ENCODE data around the gene MACROH2A1. TPM values are rescaled to one million over a fixed set of nuclear protein-coding genes. Genes with fewer than 3 reads are reported as not detected.

The MACROH2A1 gene
- total and polyA plus RNA-seq, 4 experiments from 2014 or later = 100 to 181 (median 108) TPM

GRCh38 chr5:135310328-135310989 is 88.6 kb downstream of the MACROH2A1 start:
- H3K27me3 ChIP-seq (ENCODE audit: insufficient read depth, low read length) = no peaks in the 10 kb centered on the region
- H3K4me1 ChIP-seq (ENCODE audit: insufficient read depth, low read length) = no peaks in the 10 kb centered on the region
- H3K36me3 ChIP-seq (ENCODE audit: insufficient read depth, low read length) = no peaks in the 10 kb centered on the region
- no peak overlapping the region for H3K4me3 Mint-ChIP-seq
- peaks cover 1 to 9% of the 10 kb centered on the region in 2 donors for H3K27me3 Mint-ChIP-seq
- intact Hi-C loops (cut with micrococcal nuclease) = no loop called here
- H3K4me3 ChIP-seq (ENCODE audit: low read length in 2 of 2) = no peak overlapping the region
- no peak for DNase-seq
- H3K36me3 Mint-ChIP-seq = no peaks in the 10 kb centered on the region
- POLR2A ChIA-PET (ENCODE audit: partially characterized antibody) = no interaction called here
- CTCF ChIA-PET (ENCODE audit: partially characterized antibody) = interaction anchor here (0.5 kb wide), 1 partner anchor 472 kb away, joined by 3 read pairs; no protein-coding TSS in a partner anchor
- H3K4me1 Mint-ChIP-seq = peaks cover 0 to 5% (median 0%) of the 10 kb centered on the region in 4 donors
- H3K27ac Mint-ChIP-seq = no peak overlapping the region
- H3K9me3 ChIP-seq (ENCODE audit: control insufficient read depth in 1 of 2, low read length in 2 of 2) = no peaks in the 10 kb centered on the region
- no peak overlapping the region for H3K27ac ChIP-seq (ENCODE audit: low read depth, low read length)
- no peaks in the 10 kb centered on the region for H3K9me3 Mint-ChIP-seq

GRCh38 chr5:135309391-135310327 is 89.4 kb downstream of the MACROH2A1 start:
- ChIA-PET CTCF (ENCODE audit: partially characterized antibody) (interaction anchor here (0.5 kb wide), 1 partner anchor 471 kb away, joined by 3 read pairs; no protein-coding TSS in a partner anchor), POLR2A (ENCODE audit: partially characterized antibody) (no interaction called here)
- no peak overlapping the region for H3K27ac Mint-ChIP-seq
- no peaks in the 10 kb centered on the region for H3K36me3 Mint-ChIP-seq
- H3K4me3 Mint-ChIP-seq = no peak overlapping the region
- no peaks in the 10 kb centered on the region for H3K9me3 Mint-ChIP-seq
- Histone ChIP-seq H3K4me1 (ENCODE audit: insufficient read depth, low read length) (no peaks in the 10 kb centered on the region), H3K36me3 (ENCODE audit: insufficient read depth, low read length) (no peaks in the 10 kb centered on the region), H3K27me3 (ENCODE audit: insufficient read depth, low read length) (no peaks in the 10 kb centered on the region), H3K4me3 (ENCODE audit: low read length in 2 of 2) (no peak overlapping the region), H3K27ac (ENCODE audit: low read depth, low read length) (no peak overlapping the region), H3K9me3 (ENCODE audit: control insufficient read depth in 1 of 2, low read length in 2 of 2) (no peaks in the 10 kb centered on the region)
- intact Hi-C loops (cut with micrococcal nuclease) = no loop called here
- peaks cover 0 to 5% (median 0%) of the 10 kb centered on the region in 4 donors for H3K4me1 Mint-ChIP-seq
- DNase-seq = no peak
- peaks cover 1 to 13% of the 10 kb centered on the region in 2 donors for H3K27me3 Mint-ChIP-seq

- intact Hi-C loops (cut with micrococcal nuclease) = no loop called here
- H3K27me3 ChIP-seq (ENCODE audit: insufficient read depth, low read length) = no peaks in the 10 kb centered on the region
- no peaks in the 10 kb centered on the region for H3K36me3 Mint-ChIP-seq
- DNase-seq = no peak
- no peaks in the 10 kb centered on the region for H3K9me3 Mint-ChIP-seq
- H3K36me3 ChIP-seq (ENCODE audit: insufficient read depth, low read length) = no peaks in the 10 kb centered on the region
- POLR2A ChIA-PET (ENCODE audit: partially characterized antibody) = no interaction called here
- H3K4me3 Mint-ChIP-seq = no peak overlapping the region
- H3K4me1 Mint-ChIP-seq = peaks cover 0 to 5% (median 0%) of the 10 kb centered on the region in 4 donors
- no peak overlapping the region for H3K4me3 ChIP-seq (ENCODE audit: low read length in 2 of 2)
- H3K27ac Mint-ChIP-seq = no peak overlapping the region
- H3K4me1 ChIP-seq (ENCODE audit: insufficient read depth, low read length) = no peaks in the 10 kb centered on the region
- H3K9me3 ChIP-seq (ENCODE audit: control insufficient read depth in 1 of 2, low read length in 2 of 2) = no peaks in the 10 kb centered on the region
- CTCF ChIA-PET (ENCODE audit: partially characterized antibody) = no interaction called here
- peaks cover 3 to 15% of the 10 kb centered on the region in 2 donors for H3K27me3 Mint-ChIP-seq
- H3K27ac ChIP-seq (ENCODE audit: low read depth, low read length) = no peak overlapping the region
Observed at GRCh38 chr5:135308752-135309151, 90.3 kb downstream of the MACROH2A1 start.

- no peak for DNase-seq
- Mint-ChIP-seq H3K4me3 (no peak overlapping the region), H3K27me3 (peaks cover 3 to 15% of the 10 kb centered on the region in 2 donors), H3K4me1 (peaks cover 0 to 5% (median 0%) of the 10 kb centered on the region in 4 donors), H3K36me3 (no peaks in the 10 kb centered on the region), H3K27ac (no peak overlapping the region), H3K9me3 (no peaks in the 10 kb centered on the region)
- H3K27ac ChIP-seq (ENCODE audit: low read depth, low read length) = no peak overlapping the region
- intact Hi-C loops (cut with micrococcal nuclease) = no loop called here
- H3K9me3 ChIP-seq (ENCODE audit: control insufficient read depth in 1 of 2, low read length in 2 of 2) = no peaks in the 10 kb centered on the region
- no peaks in the 10 kb centered on the region for H3K27me3 ChIP-seq (ENCODE audit: insufficient read depth, low read length)
- no peaks in the 10 kb centered on the region for H3K4me1 ChIP-seq (ENCODE audit: insufficient read depth, low read length)
- no peak overlapping the region for H3K4me3 ChIP-seq (ENCODE audit: low read length in 2 of 2)
- ChIA-PET POLR2A (ENCODE audit: partially characterized antibody) (no interaction called here), CTCF (ENCODE audit: partially characterized antibody) (no interaction called here)
- H3K36me3 ChIP-seq (ENCODE audit: insufficient read depth, low read length) = no peaks in the 10 kb centered on the region
Observed at GRCh38 chr5:135308245-135308644, 90.8 kb downstream of the MACROH2A1 start.

- Histone ChIP-seq H3K9me3 (ENCODE audit: control insufficient read depth in 1 of 2, low read length in 2 of 2) (no peaks in the 10 kb centered on the region), H3K36me3 (ENCODE audit: insufficient read depth, low read length) (no peaks in the 10 kb centered on the region), H3K27me3 (ENCODE audit: insufficient read depth, low read length) (no peaks in the 10 kb centered on the region), H3K4me1 (ENCODE audit: insufficient read depth, low read length) (no peaks in the 10 kb centered on the region), H3K27ac (ENCODE audit: low read depth, low read length) (no peak overlapping the region), H3K4me3 (ENCODE audit: low read length in 2 of 2) (no peak overlapping the region)
- CTCF ChIA-PET (ENCODE audit: partially characterized antibody) = no interaction called here
- peaks cover 0 to 5% (median 0%) of the 10 kb centered on the region in 4 donors for H3K4me1 Mint-ChIP-seq
- DNase-seq = no peak
- H3K27me3 Mint-ChIP-seq = peaks cover 3 to 15% of the 10 kb centered on the region in 2 donors
- intact Hi-C loops (cut with micrococcal nuclease) = no loop called here
- no peak overlapping the region for H3K4me3 Mint-ChIP-seq
- POLR2A ChIA-PET (ENCODE audit: partially characterized antibody) = no interaction called here
- no peaks in the 10 kb centered on the region for H3K9me3 Mint-ChIP-seq
- H3K36me3 Mint-ChIP-seq = no peaks in the 10 kb centered on the region
- H3K27ac Mint-ChIP-seq = no peak overlapping the region
Observed at GRCh38 chr5:135307143-135307903, 91.7 kb downstream of the MACROH2A1 start.

- DNase-seq = no peak
- H3K27me3 ChIP-seq (ENCODE audit: insufficient read depth, low read length) = no peaks in the 10 kb centered on the region
- H3K27ac ChIP-seq (ENCODE audit: low read depth, low read length) = no peak overlapping the region
- no peaks in the 10 kb centered on the region for H3K9me3 Mint-ChIP-seq
- ChIA-PET POLR2A (ENCODE audit: partially characterized antibody) (no interaction called here), CTCF (ENCODE audit: partially characterized antibody) (no interaction called here)
- H3K27ac Mint-ChIP-seq = no peak overlapping the region
- no peaks in the 10 kb centered on the region for H3K4me1 ChIP-seq (ENCODE audit: insufficient read depth, low read length)
- peaks cover 0 to 5% (median 0%) of the 10 kb centered on the region in 4 donors for H3K4me1 Mint-ChIP-seq
- H3K36me3 ChIP-seq (ENCODE audit: insufficient read depth, low read length) = no peaks in the 10 kb centered on the region
- no peak overlapping the region for H3K4me3 ChIP-seq (ENCODE audit: low read length in 2 of 2)
- H3K9me3 ChIP-seq (ENCODE audit: control insufficient read depth in 1 of 2, low read length in 2 of 2) = no peaks in the 10 kb centered on the region
- H3K27me3 Mint-ChIP-seq = peaks cover 3 to 18% of the 10 kb centered on the region in 2 donors
- H3K36me3 Mint-ChIP-seq = no peaks in the 10 kb centered on the region
- intact Hi-C loops (cut with micrococcal nuclease) = no loop called here
- no peak overlapping the region for H3K4me3 Mint-ChIP-seq
Observed at GRCh38 chr5:135306557-135306956, 92.5 kb downstream of the MACROH2A1 start.

Measured in CD4-positive, alpha-beta memory T cell (primary cell).